ENCODE results near the gene COX8C. TPM values are rescaled to one million over a fixed set of nuclear protein-coding genes. Genes with fewer than 3 reads are reported as not detected.

The COX8C gene
- total RNA-seq, 1 donor from 2014 or later = not detected

GRCh38 chr14:93320489-93320888, 26.5 kb upstream of the COX8C start:
- no peak for DNase-seq
- TF ChIP-seq CTCF (IDR thresholded peaks at IDR 0.05; ENCODE audit: partially characterized antibody, unreplicated experiment) = no peak
- Mint-ChIP-seq H3K4me1 (ENCODE audit: low read depth, unreplicated experiment) (peaks cover 9% of the 10 kb centered on the region), H3K27me3 (ENCODE audit: unreplicated experiment) (no peaks in the 10 kb centered on the region), H3K4me3 (ENCODE audit: unreplicated experiment) (no peak overlapping the region), H3K9me3 (ENCODE audit: unreplicated experiment) (no peaks in the 10 kb centered on the region), H3K36me3 (ENCODE audit: unreplicated experiment) (no peaks in the 10 kb centered on the region), H3K27ac (ENCODE audit: unreplicated experiment) (no peak overlapping the region)

GRCh38 chr14:93322929-93323599, 23.9 kb upstream of the COX8C start:
- no peak for DNase-seq
- H3K27ac Mint-ChIP-seq (ENCODE audit: unreplicated experiment) = no peak overlapping the region
- peaks cover 4% of the 10 kb centered on the region for H3K4me1 Mint-ChIP-seq (ENCODE audit: low read depth, unreplicated experiment)
- H3K27me3 Mint-ChIP-seq (ENCODE audit: unreplicated experiment) = no peaks in the 10 kb centered on the region
- TF ChIP-seq CTCF (IDR thresholded peaks at IDR 0.05; ENCODE audit: partially characterized antibody, unreplicated experiment) = no peak
- no peaks in the 10 kb centered on the region for H3K36me3 Mint-ChIP-seq (ENCODE audit: unreplicated experiment)
- no peaks in the 10 kb centered on the region for H3K9me3 Mint-ChIP-seq (ENCODE audit: unreplicated experiment)
- H3K4me3 Mint-ChIP-seq (ENCODE audit: unreplicated experiment) = no peak overlapping the region

GRCh38 chr14:93323600-93324174, 23.3 kb upstream of the COX8C start:
- H3K27me3 Mint-ChIP-seq (ENCODE audit: unreplicated experiment) = no peaks in the 10 kb centered on the region
- DNase-seq = no peak
- no peak overlapping the region for H3K27ac Mint-ChIP-seq (ENCODE audit: unreplicated experiment)
- H3K36me3 Mint-ChIP-seq (ENCODE audit: unreplicated experiment) = no peaks in the 10 kb centered on the region
- TF ChIP-seq CTCF (IDR thresholded peaks at IDR 0.05; ENCODE audit: partially characterized antibody, unreplicated experiment) = no peak
- no peaks in the 10 kb centered on the region for H3K9me3 Mint-ChIP-seq (ENCODE audit: unreplicated experiment)
- H3K4me3 Mint-ChIP-seq (ENCODE audit: unreplicated experiment) = no peak overlapping the region
- H3K4me1 Mint-ChIP-seq (ENCODE audit: low read depth, unreplicated experiment) = peaks cover 4% of the 10 kb centered on the region

- H3K27ac Mint-ChIP-seq (ENCODE audit: unreplicated experiment) = no peak overlapping the region
- H3K4me3 Mint-ChIP-seq (ENCODE audit: unreplicated experiment) = no peak overlapping the region
- no peaks in the 10 kb centered on the region for H3K36me3 Mint-ChIP-seq (ENCODE audit: unreplicated experiment)
- H3K27me3 Mint-ChIP-seq (ENCODE audit: unreplicated experiment) = no peaks in the 10 kb centered on the region
- H3K4me1 Mint-ChIP-seq (ENCODE audit: low read depth, unreplicated experiment) = peaks cover under 1% of the 10 kb centered on the region
- TF ChIP-seq CTCF (IDR thresholded peaks at IDR 0.05; ENCODE audit: partially characterized antibody, unreplicated experiment) = no peak
- H3K9me3 Mint-ChIP-seq (ENCODE audit: unreplicated experiment) = no peaks in the 10 kb centered on the region
- DNase-seq = no peak
These were observed 20.8 kb upstream of the COX8C start for GRCh38 chr14:93326196-93326595.

GRCh38 chr14:93328546-93328945, 18.4 kb upstream of the COX8C start:
- Mint-ChIP-seq H3K4me1 (ENCODE audit: low read depth, unreplicated experiment) (peaks cover 4% of the 10 kb centered on the region), H3K27ac (ENCODE audit: unreplicated experiment) (no peak overlapping the region), H3K36me3 (ENCODE audit: unreplicated experiment) (no peaks in the 10 kb centered on the region), H3K27me3 (ENCODE audit: unreplicated experiment) (peaks cover 5% of the 10 kb centered on the region), H3K9me3 (ENCODE audit: unreplicated experiment) (peaks cover 6% of the 10 kb centered on the region), H3K4me3 (ENCODE audit: unreplicated experiment) (no peak overlapping the region)
- DNase-seq = no peak
- no peak for TF ChIP-seq CTCF (IDR thresholded peaks at IDR 0.05; ENCODE audit: partially characterized antibody, unreplicated experiment)
